ENCODE results near the gene COX4I1.
"Not testable (repeated sequence)": the region's sequence is repeated elsewhere in the genome, so short reads cannot be mapped to it uniquely, and the experiment has no call there.

Gene COX4I1

GRCh38 chr16:85796152-85796551 is 3.3 kb upstream of the COX4I1 start:
- Histone ChIP-seq H2AFZ (ENCODE audit: low read depth, low read length) (no peak overlapping the region), H3K27me3 (ENCODE audit: insufficient read depth, low read length) (no peaks in the 10 kb centered on the region), H3K4me3 (ENCODE audit: low read length) (no peak overlapping the region), H3K4me1 (ENCODE audit: insufficient read depth, low read length) (peaks cover 20% of the 10 kb centered on the region), H3K36me3 (ENCODE audit: insufficient read depth, low read length) (peaks cover 37% of the 10 kb centered on the region), H3K9me3 (ENCODE audit: low read length) (peaks cover 9% of the 10 kb centered on the region)

- peaks cover 20% of the 10 kb centered on the region for H3K4me1 ChIP-seq (ENCODE audit: insufficient read depth, low read length)
- H2AFZ ChIP-seq (ENCODE audit: low read depth, low read length): no peak overlapping the region
- peaks cover 37% of the 10 kb centered on the region for H3K36me3 ChIP-seq (ENCODE audit: insufficient read depth, low read length)
- H3K4me3 ChIP-seq (ENCODE audit: low read length): no peak overlapping the region
- no peaks in the 10 kb centered on the region for H3K27me3 ChIP-seq (ENCODE audit: insufficient read depth, low read length)
- H3K9me3 ChIP-seq (ENCODE audit: low read length): peaks cover 6% of the 10 kb centered on the region
These were observed 2.9 kb upstream of the COX4I1 start for GRCh38 chr16:85796599-85796998.

GRCh38 chr16:85798283-85798776 is 1.2 kb upstream of the COX4I1 start:
- H3K4me1 ChIP-seq (ENCODE audit: insufficient read depth, low read length): peaks cover 20% of the 10 kb centered on the region
- H3K4me3 ChIP-seq (ENCODE audit: low read length): peak overlapping the region; percentile 99
- no peak overlapping the region for H2AFZ ChIP-seq (ENCODE audit: low read depth, low read length)
- no peaks in the 10 kb centered on the region for H3K27me3 ChIP-seq (ENCODE audit: insufficient read depth, low read length)
- H3K9me3 ChIP-seq (ENCODE audit: low read length): no peaks in the 10 kb centered on the region
- peaks cover 48% of the 10 kb centered on the region for H3K36me3 ChIP-seq (ENCODE audit: insufficient read depth, low read length)

- Histone ChIP-seq H3K9me3 (ENCODE audit: low read length) (no peaks in the 10 kb centered on the region), H2AFZ (ENCODE audit: low read depth, low read length) (peak overlapping the region; percentile 67), H3K36me3 (ENCODE audit: insufficient read depth, low read length) (peaks cover 55% of the 10 kb centered on the region), H3K4me3 (ENCODE audit: low read length) (peak overlapping the region; percentile 99), H3K4me1 (ENCODE audit: insufficient read depth, low read length) (peaks cover 20% of the 10 kb centered on the region), H3K27me3 (ENCODE audit: insufficient read depth, low read length) (no peaks in the 10 kb centered on the region)
These were observed 496 bp upstream of the COX4I1 start for GRCh38 chr16:85798901-85799496.

GRCh38 chr16:85800321-85800669 is 800 bp downstream of the COX4I1 start:
- no peaks in the 10 kb centered on the region for H3K9me3 ChIP-seq (ENCODE audit: low read length)
- H2AFZ ChIP-seq (ENCODE audit: low read depth, low read length): no peak overlapping the region
- peaks cover 20% of the 10 kb centered on the region for H3K4me1 ChIP-seq (ENCODE audit: insufficient read depth, low read length)
- peak overlapping the region; percentile 99 for H3K4me3 ChIP-seq (ENCODE audit: low read length)
- H3K36me3 ChIP-seq (ENCODE audit: insufficient read depth, low read length): peaks cover 55% of the 10 kb centered on the region
- no peaks in the 10 kb centered on the region for H3K27me3 ChIP-seq (ENCODE audit: insufficient read depth, low read length)

- no peak overlapping the region for H3K4me3 ChIP-seq (ENCODE audit: low read length)
- no peaks in the 10 kb centered on the region for H3K9me3 ChIP-seq (ENCODE audit: low read length)
- peaks cover 51% of the 10 kb centered on the region for H3K36me3 ChIP-seq (ENCODE audit: insufficient read depth, low read length)
- no peak overlapping the region for H2AFZ ChIP-seq (ENCODE audit: low read depth, low read length)
- H3K4me1 ChIP-seq (ENCODE audit: insufficient read depth, low read length): peaks cover 10% of the 10 kb centered on the region
- no peaks in the 10 kb centered on the region for H3K27me3 ChIP-seq (ENCODE audit: insufficient read depth, low read length)
These were observed 4.1 kb downstream of the COX4I1 start for GRCh38 chr16:85803570-85803969.

GRCh38 chr16:85805442-85806045 is 6.0 kb downstream of the COX4I1 start:
- Histone ChIP-seq H3K27me3 (ENCODE audit: insufficient read depth, low read length) (no peaks in the 10 kb centered on the region), H3K4me3 (ENCODE audit: low read length) (no peak overlapping the region), H2AFZ (ENCODE audit: low read depth, low read length) (no peak overlapping the region), H3K36me3 (ENCODE audit: insufficient read depth, low read length) (peaks cover 51% of the 10 kb centered on the region), H3K4me1 (ENCODE audit: insufficient read depth, low read length) (peaks cover 4% of the 10 kb centered on the region), H3K9me3 (ENCODE audit: low read length) (no peaks in the 10 kb centered on the region)

GRCh38 chr16:85806539-85806938 is 7.0 kb downstream of the COX4I1 start:
- Histone ChIP-seq H3K36me3 (ENCODE audit: insufficient read depth, low read length) (peaks cover 49% of the 10 kb centered on the region), H2AFZ (ENCODE audit: low read depth, low read length) (no peak overlapping the region), H3K4me1 (ENCODE audit: insufficient read depth, low read length) (no peaks in the 10 kb centered on the region), H3K9me3 (ENCODE audit: low read length) (no peaks in the 10 kb centered on the region), H3K4me3 (ENCODE audit: low read length) (no peak overlapping the region), H3K27me3 (ENCODE audit: insufficient read depth, low read length) (peaks cover 4% of the 10 kb centered on the region)

GRCh38 chr16:85807340-85807739 is 7.8 kb downstream of the COX4I1 start:
- not testable (repeated sequence) for H2AFZ ChIP-seq (ENCODE audit: low read depth, low read length); H3K9me3 ChIP-seq (ENCODE audit: low read length); H3K4me1 ChIP-seq (ENCODE audit: insufficient read depth, low read length); H3K27me3 ChIP-seq (ENCODE audit: insufficient read depth, low read length); H3K4me3 ChIP-seq (ENCODE audit: low read length)
- peaks cover 41% of the 10 kb centered on the region for H3K36me3 ChIP-seq (ENCODE audit: insufficient read depth, low read length)

GRCh38 chr16:85808104-85808503 is 8.6 kb downstream of the COX4I1 start:
- not testable (repeated sequence) for H3K9me3 ChIP-seq (ENCODE audit: low read length); H3K4me3 ChIP-seq (ENCODE audit: low read length); H3K4me1 ChIP-seq (ENCODE audit: insufficient read depth, low read length); H2AFZ ChIP-seq (ENCODE audit: low read depth, low read length)
- Histone ChIP-seq H3K36me3 (ENCODE audit: insufficient read depth, low read length) (peaks cover 35% of the 10 kb centered on the region), H3K27me3 (ENCODE audit: insufficient read depth, low read length) (peaks cover 11% of the 10 kb centered on the region)

GRCh38 chr16:85808926-85809325 is 9.4 kb downstream of the COX4I1 start:
- Histone ChIP-seq H3K27me3 (ENCODE audit: insufficient read depth, low read length) (peaks cover 18% of the 10 kb centered on the region), H3K4me3 (ENCODE audit: low read length) (no peak overlapping the region), H3K36me3 (ENCODE audit: insufficient read depth, low read length) (peaks cover 27% of the 10 kb centered on the region), H2AFZ (ENCODE audit: low read depth, low read length) (no peak overlapping the region), H3K9me3 (ENCODE audit: low read length) (no peaks in the 10 kb centered on the region), H3K4me1 (ENCODE audit: insufficient read depth, low read length) (no peaks in the 10 kb centered on the region)

GRCh38 chr16:85809645-85810044 is 10.2 kb downstream of the COX4I1 start:
- H3K27me3 ChIP-seq (ENCODE audit: insufficient read depth, low read length): peaks cover 22% of the 10 kb centered on the region

GRCh38 chr16:85810097-85810741 is 10.7 kb downstream of the COX4I1 start:
- no peak overlapping the region for H3K4me3 ChIP-seq (ENCODE audit: low read length)
- H2AFZ ChIP-seq (ENCODE audit: low read depth, low read length): no peak overlapping the region
- H3K36me3 ChIP-seq (ENCODE audit: insufficient read depth, low read length): peaks cover 17% of the 10 kb centered on the region
- H3K9me3 ChIP-seq (ENCODE audit: low read length): no peaks in the 10 kb centered on the region
- peaks cover 23% of the 10 kb centered on the region for H3K27me3 ChIP-seq (ENCODE audit: insufficient read depth, low read length)
- H3K4me1 ChIP-seq (ENCODE audit: insufficient read depth, low read length): no peaks in the 10 kb centered on the region

More at GRCh38 chr16:85809645-85810044, 10.2 kb downstream of the COX4I1 start:
- Histone ChIP-seq H3K9me3 (ENCODE audit: low read length) (no peaks in the 10 kb centered on the region), H3K36me3 (ENCODE audit: insufficient read depth, low read length) (peaks cover 23% of the 10 kb centered on the region), H3K4me1 (ENCODE audit: insufficient read depth, low read length) (no peaks in the 10 kb centered on the region), H3K4me3 (ENCODE audit: low read length) (no peak overlapping the region), H2AFZ (ENCODE audit: low read depth, low read length) (no peak overlapping the region)

All from neuron (in vitro differentiated cells).